H1 (cell line): Measurements from ENCODE around the gene PYY. TPM values are rescaled to one million over a fixed set of nuclear protein-coding genes. Genes with fewer than 3 reads are reported as not detected.
"Not testable (repeated sequence)": the region's sequence is repeated elsewhere in the genome, so short reads cannot be mapped to it uniquely, and the experiment has no call there.

Source experiments
- CTCF ChIA-PET: fragments of 300-600 bp; sonication (Branson Sonifier 250); formaldehyde crosslinking; loops from one replicate; lab custom pipeline; 2021; ENCODE audit not compliant: partially characterized antibody; lab: Charles Lee
- POLR2A ChIA-PET: fragments of 300-600 bp; sonication (Branson Sonifier 250); formaldehyde crosslinking; loops from one replicate; lab custom pipeline; 2021; ENCODE audit warnings: inconsistent platforms; ENCODE audit not compliant: partially characterized antibody; lab: Charles Lee
- DNase-seq, 2 experiments: peaks; one replicate each; pipeline versions ENCODE4 v3.0.0 to v3.0.0-alpha.2; 2010 to 2022; ENCODE audit warnings: low spot score in 2 of 2, low read depth in 1 of 2, mixed read lengths in 1 of 2
- FAIRE-seq: peaks from 2 replicates; lab custom pipeline; 2011; peaks lifted over from hg19 to GRCh38; lab: Jason Lieb, UNC
- H2AFZ ChIP-seq: 2 replicates; pipeline ENCODE4 v1.8.1; 2012; ENCODE audit warnings: low read length, inconsistent platforms
- H2AK5ac ChIP-seq: 2 replicates; pipeline ENCODE4 v1.6.1; 2013; ENCODE audit warnings: low read depth, low read length
- H2BK120ac ChIP-seq: replicated peaks from 2 replicates; pipeline ENCODE3; 2013; ENCODE audit warnings: low read depth, low read length, inconsistent platforms
- H2BK12ac ChIP-seq: 2 replicates; pipeline ENCODE4 v1.6.1; 2013; ENCODE audit warnings: low read depth, low read length
- H2BK15ac ChIP-seq: 2 replicates; pipeline ENCODE4 v1.6.1; 2013; ENCODE audit warnings: low read length
- H2BK20ac ChIP-seq: 2 replicates; pipeline ENCODE4 v1.6.1; 2013; ENCODE audit warnings: low read length
- H2BK5ac ChIP-seq: 2 replicates; pipeline ENCODE4 v1.6.1; 2013; ENCODE audit warnings: low read depth, low read length
- H3K14ac ChIP-seq: 2 replicates; pipeline ENCODE4 v1.6.1; 2013; ENCODE audit warnings: inconsistent platforms; ENCODE audit not compliant: insufficient read length
- H3K18ac ChIP-seq: 2 replicates; pipeline ENCODE4 v1.6.1; 2013; ENCODE audit warnings: low read length; ENCODE audit errors: extremely low read depth
- H3K23ac ChIP-seq: 2 replicates; pipeline ENCODE4 v1.6.1; 2013; ENCODE audit warnings: inconsistent platforms; ENCODE audit not compliant: insufficient read length
- H3K23me2 ChIP-seq: 2 replicates; pipeline ENCODE4 v1.6.1; 2013; ENCODE audit warnings: low read depth, low read length
- H3K27ac ChIP-seq: 2 replicates; pipeline ENCODE4 v1.6.1; 2011; ENCODE audit warnings: low read depth, low read length, inconsistent platforms
- H3K27me3 ChIP-seq, 4 experiments: replicated peaks in 1 of 4; 1 replicate in 1 of 4; 2 replicates in 3 of 4; pipeline versions ENCODE4 v1.6.1 to v1.8.1; 2011 to 2013; ENCODE audit warnings: low read length in 3 of 4, mild to moderate bottlenecking in 3 of 4, inconsistent platforms in 2 of 4, mixed read lengths in 2 of 4, moderate library complexity in 1 of 4; ENCODE audit not compliant: control insufficient read depth in 3 of 4, insufficient read depth in 3 of 4; ENCODE audit errors: extremely low read depth in 1 of 4
- H3K36me3 ChIP-seq, 4 experiments: 2 replicates each; pipeline versions ENCODE4 v1.6.1 to v1.8.1; 2011 to 2013; ENCODE audit warnings: mild to moderate bottlenecking in 4 of 4, low read length in 3 of 4, moderate library complexity in 2 of 4, control low read depth in 1 of 4, inconsistent platforms in 1 of 4; ENCODE audit not compliant: insufficient read depth in 4 of 4, control insufficient read depth in 2 of 4
- H3K4ac ChIP-seq: replicated peaks from 2 replicates; pipeline ENCODE3; 2013; ENCODE audit warnings: low read length, low read depth, mixed read lengths, inconsistent platforms; ENCODE audit not compliant: insufficient read length
- H3K4me1 ChIP-seq, 4 experiments: replicated peaks in 1 of 4; 1 replicate in 1 of 4; 2 replicates in 3 of 4; pipeline versions ENCODE4 v1.6.1 to v1.8.1; 2011 to 2013; ENCODE audit warnings: low read length in 3 of 4, inconsistent platforms in 2 of 4, mixed read lengths in 1 of 4; ENCODE audit not compliant: insufficient read depth in 4 of 4, control insufficient read depth in 3 of 4
- H3K4me2 ChIP-seq, 2 experiments: 2 replicates each; pipeline versions ENCODE4 v1.6.1 to v1.8.1; 2011 to 2013; ENCODE audit warnings: low read depth in 2 of 2, low read length in 2 of 2, control low read depth in 1 of 2, inconsistent platforms in 1 of 2, mild to moderate bottlenecking in 1 of 2; ENCODE audit not compliant: insufficient read depth in 1 of 2
- H3K4me3 ChIP-seq, 4 experiments: fragments of 200-600, 300-600 bp in 1 of 4; sonication (generic), shearing (Covaris generic), sonication (Bioruptor Twin) in 1 of 4; 2 replicates each; pipeline versions ENCODE4 v1.5.1 to v1.8.1; 2011 to 2016; ENCODE audit warnings: low read length in 4 of 4, low read depth in 3 of 4, control low read depth in 2 of 4, inconsistent platforms in 2 of 4, mild to moderate bottlenecking in 2 of 4, mixed read lengths in 1 of 4, moderate library complexity in 1 of 4; ENCODE audit not compliant: insufficient read depth in 2 of 4; ENCODE audit errors: extremely low read depth in 1 of 4
- H3K56ac ChIP-seq: replicated peaks from 2 replicates; pipeline ENCODE3; 2013; ENCODE audit warnings: low read depth, mild to moderate bottlenecking, mixed read lengths, low read length, inconsistent platforms; ENCODE audit not compliant: insufficient read length
- H3K79me1 ChIP-seq: 2 replicates; pipeline ENCODE4 v1.6.1; 2013; ENCODE audit warnings: low read depth, low read length, control low read depth
- H3K79me2 ChIP-seq, 2 experiments: 2 replicates each; pipeline versions ENCODE4 v1.6.1 to v1.8.1; 2012 to 2013; ENCODE audit warnings: low read length in 2 of 2, mild to moderate bottlenecking in 2 of 2, inconsistent platforms in 1 of 2; ENCODE audit not compliant: insufficient read depth in 2 of 2, control insufficient read depth in 1 of 2
- H3K9ac ChIP-seq, 4 experiments: replicated peaks in 1 of 4; 1 replicate in 1 of 4; 2 replicates in 3 of 4; pipeline versions ENCODE4 v1.6.1 to v1.8.1; 2011 to 2013; ENCODE audit warnings: low read depth in 3 of 4, low read length in 3 of 4, control low read depth in 2 of 4, mild to moderate bottlenecking in 2 of 4, moderate library complexity in 2 of 4, inconsistent platforms in 1 of 4; ENCODE audit errors: extremely low read depth in 1 of 4
- H3K9me3 ChIP-seq, 2 experiments: 2 replicates each; pipeline versions ENCODE4 v1.6.1 to v1.8.1; 2012 to 2013; ENCODE audit warnings: mild to moderate bottlenecking in 2 of 2, moderate library complexity in 2 of 2, control low read depth in 1 of 2, inconsistent platforms in 1 of 2, low read depth in 1 of 2, low read length in 1 of 2, mixed read lengths in 1 of 2; ENCODE audit not compliant: insufficient read depth in 2 of 2
- H4K20me1 ChIP-seq, 2 experiments: replicated peaks in 1 of 2; 2 replicates each; pipeline versions ENCODE3 to v1.8.1; 2011 to 2013; ENCODE audit warnings: inconsistent platforms in 2 of 2, low read length in 2 of 2, mild to moderate bottlenecking in 1 of 2; ENCODE audit not compliant: insufficient read depth in 2 of 2, control insufficient read depth in 1 of 2
- H4K5ac ChIP-seq: 2 replicates; pipeline ENCODE4 v1.6.1; 2013; ENCODE audit warnings: low read length, low read depth, mixed read lengths, inconsistent platforms; ENCODE audit not compliant: insufficient read length
- H4K8ac ChIP-seq: 2 replicates; pipeline ENCODE4 v1.8.0; 2013; ENCODE audit warnings: mild to moderate bottlenecking, moderate library complexity, low read length, inconsistent platforms; ENCODE audit not compliant: insufficient read depth; ENCODE audit errors: extremely low read depth
- H4K91ac ChIP-seq: replicated peaks from 2 replicates; pipeline ENCODE3; 2013; ENCODE audit warnings: low read length, mixed read lengths, inconsistent platforms; ENCODE audit not compliant: insufficient read length
- WGBS, 2 experiments: shearing (Covaris generic) in 1 of 2; methylation state at CpG; one replicate each; pipeline versions ENCODE4 v1.1.6 to v1.1.7; 2013 to 2015; ENCODE audit warnings: low lambda C conversion rate in 2 of 2, mixed read lengths in 2 of 2, inconsistent platforms in 1 of 2, low coverage in 1 of 2, missing lambda C conversion rate in 1 of 2; ENCODE audit not compliant: insufficient replicate concordance in 2 of 2, insufficient coverage in 1 of 2, insufficient read length in 1 of 2; ENCODE audit errors: extremely low coverage in 1 of 2, missing lambda C conversion rate in 1 of 2; 5-methylcytosine and 5-hydroxymethylcytosine counted together
- polyA plus RNA-seq, 7 experiments: library from polyadenylated mRNA; depleted of rRNA in 3 of 7; stranded (reverse) in 5 of 7; unstranded in 2 of 7; fragments of >200 nt in 5 of 7; fragments of 200-250 nt in 2 of 7; gene quantifications; 1 replicate in 5 of 7; 2 replicates in 1 of 7; 4 replicates in 1 of 7; pipeline versions ENCODE4 v1.2.1 to v1.2.3, GENCODE V29; 2011 to 2013; ENCODE audit warnings: missing spikeins in 2 of 7, mixed read lengths in 2 of 7
- total RNA-seq: library from RNA; stranded (reverse); fragmentation: NEBNext Ultra II Directional; extraction: Animal tissue kit (Norgen Biotek cat#: 25700); gene quantifications from 2 replicates; pipeline ENCODE4 v1.2.1, GENCODE V29; 2021

PYY gene
- total and polyA plus RNA-seq, 2 of the 8 experiments (the other 6 are each of a cell fraction or from before 2014, with no cell fraction given) = 0.93 to 3.4 TPM

- H4K91ac ChIP-seq, H2BK15ac ChIP-seq, H3K36me3 ChIP-seq, H3K79me2 ChIP-seq, H3K27me3 ChIP-seq, H2BK120ac ChIP-seq, H4K5ac ChIP-seq, FAIRE-seq, H3K9ac ChIP-seq, H3K23ac ChIP-seq, H2AFZ ChIP-seq, H3K18ac ChIP-seq, H2BK20ac ChIP-seq, H3K4me3 ChIP-seq, H3K4me1 ChIP-seq, H4K20me1 ChIP-seq, H3K9me3 ChIP-seq, H3K23me2 ChIP-seq, H2BK5ac ChIP-seq, H2BK12ac ChIP-seq, H2AK5ac ChIP-seq, H4K8ac ChIP-seq, DNase-seq, H3K4me2 ChIP-seq, H3K56ac ChIP-seq, H3K14ac ChIP-seq, H3K4ac ChIP-seq, H3K27ac ChIP-seq, H3K79me1 ChIP-seq: not testable (repeated sequence)
- ChIA-PET POLR2A (interaction anchor here (1.8 to 3.1 kb wide), 2 partner anchors 9 to 10 kb away, joined by 5 to 17 read pairs; no protein-coding TSS in a partner anchor), CTCF (interaction anchor here (1.1 to 22.7 kb wide), 11 partner anchors 9 to 171 kb away, joined by 3 to 416 read pairs (median 8); partner anchors contain the start of genes NAGS, PPY and PYY)
- WGBS, 2 experiments = 92% methylated on average over 5 of the region's 5 CpGs; no CpG with 5 or more reads in 1 of the 2 experiments
Measured at GRCh38 chr17:43997180-43997579, 43.4 kb upstream of the PYY start.
